Right lobe of liver (tissue), 6 donors: Measurements from ENCODE around the gene TCOF1. TPM values are rescaled to one million over a fixed set of nuclear protein-coding genes. Genes with fewer than 3 reads are reported as not detected.

Source experiments
- ATAC-seq, 4 donors: fragments of 200-7000 bp; cut with Tn5 transposase; one replicate each; pipeline ENCODE4 v1.9.1; 2020; ENCODE audit warnings: mild to moderate bottlenecking in 4 of 4, moderate library complexity in 4 of 4
- DNase-seq, 3 donors: peaks; one replicate each; pipeline ENCODE4 v3.0.0-alpha.2; 2020
- H3K27ac ChIP-seq, 3 donors: fragments of 200-600 bp; one replicate each; pipeline ENCODE4 v1.8.0; 2022
- H3K27me3 ChIP-seq, 2 donors: fragments of 200-600 bp; one replicate each; pipeline ENCODE4 v1.8.0; 2022
- H3K36me3 ChIP-seq, 4 donors: fragments of 200-600 bp; sonication (generic) in 1 of 4; one replicate each; pipeline versions ENCODE4 v1.5.1 to v1.8.0; 2017 to 2022; ENCODE audit warnings: control low read depth in 1 of 4
- H3K4me1 ChIP-seq, 4 donors: fragments of 200-600 bp; sonication (generic) in 1 of 4; one replicate each; pipeline versions ENCODE4 v1.5.1 to v1.8.0; 2017 to 2022; ENCODE audit warnings: control low read depth in 1 of 4
- H3K4me3 ChIP-seq, 3 donors: fragments of 200-600 bp; one replicate each; pipeline ENCODE4 v1.8.0; 2022
- H3K9me3 ChIP-seq, 4 donors: fragments of 200-600 bp; sonication (generic) in 1 of 4; one replicate each; pipeline versions ENCODE4 v1.5.1 to v1.8.0; 2017 to 2022; ENCODE audit warnings: control low read depth in 1 of 4
- CTCF ChIP-seq, 4 donors: fragments of 200-600 bp in 3 of 4; fragments of 450-650 bp in 1 of 4; IDR thresholded peaks; one replicate each; pipeline versions ENCODE4 v1.5.1 to v1.8.0; 2016 to 2022; ENCODE audit warnings: antibody characterized with exemption in 4 of 4, mild to moderate bottlenecking in 2 of 4
- POLR2A ChIP-seq: fragments of 450-650 bp; IDR thresholded peaks from one replicate; pipeline ENCODE4 v1.6.1; 2017; ENCODE audit warnings: antibody characterized with exemption, mild to moderate bottlenecking
- WGBS: methylation state at CpG from one replicate; pipeline ENCODE4 v1.1.6; 2018; ENCODE audit warnings: low coverage, low lambda C conversion rate; ENCODE audit not compliant: insufficient coverage; ENCODE audit errors: missing lambda C conversion rate; 5-methylcytosine and 5-hydroxymethylcytosine counted together
- intact Hi-C, 2 donors: fragments of 100-400 bp; cut with DNase I; formaldehyde crosslinking; loops; one replicate each; pipeline versions ENCODE4 v1.11.2 to v1.14.1; 2022
- total RNA-seq, 6 experiments: library from RNA; depleted of rRNA in 2 of 6; stranded (reverse); fragments of >200 nt in 2 of 6; fragmentation: NEBNext Ultra II Directional in 3 of 6; extraction: Animal tissue kit (Norgen Biotek cat#: 25700) in 3 of 6; gene quantifications; one replicate each; pipeline versions ENCODE4 v1.1.0 to v1.2.4, GENCODE V29; 2016 to 2023
- donor health status: DM: no; HTN: yes; CAD: no.
- donor health status: DM: no; HTN: no; CAD: no.
- donor health status: DM: no; HTN: no; CAD: no.
- donor health status: DM: no; HTN: yes; CAD: no.
- donor health status: DM: no; HTN: yes; CAD: no.

The TCOF1 gene
- total RNA-seq, 6 experiments from 2014 or later = 6.7 to 12.0 (median 8.9) TPM

GRCh38 chr5:150448952-150449516 lies 91.5 kb downstream of the TCOF1 start:
- no peaks in the 10 kb centered on the region for H3K9me3 ChIP-seq
- H3K4me1 ChIP-seq = peaks cover 0 to 10% (median 0%) of the 10 kb centered on the region in 4 donors
- DNase-seq (no peak), ATAC-seq (peak; percentile 58 to 67 (median 62))
- H3K27ac ChIP-seq = peak overlapping the region; percentile 94 to 98 (median 95)
- intact Hi-C loops = no loop called here
- TF ChIP-seq CTCF (IDR thresholded peaks at IDR 0.05) (no peak), POLR2A (no peak)
- H3K27me3 ChIP-seq = no peaks in the 10 kb centered on the region
- H3K4me3 ChIP-seq = peak overlapping the region; percentile 81 to 97 (median 93)
- H3K36me3 ChIP-seq = peaks cover 21 to 39% (median 29%) of the 10 kb centered on the region in 4 donors
- 0% methylated on average over 24 of the region's 31 CpGs for WGBS

Other genes starting within 250 kb of the TCOF1 start
- gene PDGFRB, start 201.9 kb upstream of the TCOF1 start, total RNA-seq = 10 to 100 TPM in 2 of 6 experiments, 1 to 10 TPM in 4; 6.8 to 19.5 (median 9.4) TPM
- gene CDX1, start 190.9 kb upstream of the TCOF1 start, total RNA-seq = not detected
- gene SLC6A7, start 167.6 kb upstream of the TCOF1 start, total RNA-seq = not detected
- gene CAMK2A, start 67.9 kb upstream of the TCOF1 start, total RNA-seq = under 1 TPM in 3 of 6 experiments, not detected in 3; 0.10 to 0.26 (median 0.23) TPM
- under 1 TPM in 5 of 6 experiments, not detected in 1; 0.06 to 0.51 (median 0.20) TPM for gene ARSI, start 54.8 kb upstream of the TCOF1 start, total RNA-seq
- 100 to 1,000 TPM in 5 of 6 experiments, 10 to 100 TPM in 1; 68.4 to 549 (median 211) TPM for gene CD74, start 55.2 kb downstream of the TCOF1 start, total RNA-seq
- 100 to 1,000 TPM; 573 to 800 (median 663) TPM for gene RPS14, start 92.0 kb downstream of the TCOF1 start, total RNA-seq
- 10 to 100 TPM; 38.1 to 97.5 (median 76.0) TPM for gene NDST1, start 150.4 kb downstream of the TCOF1 start, total RNA-seq